ENCODE measurements around the gene RANGAP1. TPM values are rescaled to one million over a fixed set of nuclear protein-coding genes. Genes with fewer than 3 reads are reported as not detected.
"Not testable (repeated sequence)": the region's sequence is repeated elsewhere in the genome, so short reads cannot be mapped to it uniquely, and the experiment has no call there.

The RANGAP1 gene
- total and polyA plus RNA-seq, 5 donors from 2014 or later: 19.9 to 112 (median 24.2) TPM

DNA sequence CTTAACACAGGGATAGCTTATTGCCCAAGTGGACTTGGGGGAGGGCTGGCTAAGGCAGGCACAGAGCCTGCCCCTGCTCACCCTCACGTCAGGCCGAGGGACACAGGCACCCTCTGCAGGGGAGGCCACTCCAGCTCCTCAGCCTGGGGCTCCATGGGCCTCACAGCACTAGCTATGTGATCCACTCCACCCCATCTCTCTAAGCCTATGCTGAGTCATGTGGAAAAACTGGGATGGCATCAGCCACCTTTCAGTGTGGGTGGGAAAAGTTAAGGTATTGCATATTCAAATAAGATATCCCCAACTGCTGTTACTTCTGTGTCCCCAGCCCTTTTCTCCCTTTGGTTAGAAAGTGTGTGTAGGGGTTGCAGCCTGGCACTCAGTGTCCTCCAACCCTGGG lies 22.3 kb downstream of the RANGAP1 start:
- no peaks in the 10 kb centered on the region for H3K27me3 ChIP-seq (ENCODE audit: control insufficient read depth, insufficient read depth, low read length)
- H3K27ac Mint-ChIP-seq: no peak overlapping the region
- H3K4me1 ChIP-seq (ENCODE audit: control insufficient read depth, insufficient read depth, low read length, poor library complexity, severe bottlenecking): no peaks in the 10 kb centered on the region
- no peak overlapping the region for H3K4me3 ChIP-seq (ENCODE audit: low read depth, low read length)
- peaks cover 22% of the 10 kb centered on the region for H3K36me3 Mint-ChIP-seq
- no peaks in the 10 kb centered on the region for H3K9me3 ChIP-seq (ENCODE audit: control insufficient read depth in 2 of 2, low read length in 2 of 2)
- no peak overlapping the region for H3K4me3 Mint-ChIP-seq
- peaks cover 85% of the 10 kb centered on the region for H3K36me3 ChIP-seq (ENCODE audit: control insufficient read depth, insufficient read depth, low read length)
- H3K27ac ChIP-seq (ENCODE audit: insufficient read depth, low read length, poor library complexity, severe bottlenecking): no peak overlapping the region
- H3K9me3 Mint-ChIP-seq: peaks cover 0 to 2% (median 0%) of the 10 kb centered on the region in 7 donors
- no peaks in the 10 kb centered on the region for H3K27me3 Mint-ChIP-seq
- H3K4me1 Mint-ChIP-seq: peaks cover 0 to 9% (median 3%) of the 10 kb centered on the region in 4 donors
- DNase-seq: no peak
- no peak for ATAC-seq (ENCODE audit: low read depth in 2 of 2)

DNA sequence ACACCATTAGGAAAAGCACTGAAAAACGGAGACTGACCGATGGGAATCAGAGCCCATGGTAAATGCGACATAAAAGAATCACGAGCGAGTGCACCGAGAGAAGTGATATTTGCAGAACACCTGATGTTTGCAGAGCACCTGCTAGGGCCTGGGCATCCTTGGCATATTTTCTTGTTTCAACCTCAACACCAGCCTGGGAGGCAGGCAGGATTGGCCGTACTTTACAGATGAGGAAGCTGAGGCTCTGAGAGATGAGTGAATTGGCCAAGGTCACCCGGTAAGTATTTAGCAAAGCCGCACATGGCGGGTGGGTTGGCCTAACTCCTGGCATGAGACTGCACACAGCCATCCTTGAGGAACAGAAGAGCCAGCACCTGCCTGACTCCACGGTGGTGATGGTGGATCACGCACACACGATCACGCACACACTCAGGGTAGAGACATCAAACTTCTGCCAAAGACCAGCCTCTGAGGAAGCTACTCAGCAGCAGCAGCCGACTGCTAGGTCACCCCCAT lies 23.7 kb downstream of the RANGAP1 start:
- Mint-ChIP-seq H3K27me3 (no peaks in the 10 kb centered on the region), H3K36me3 (peaks cover 23% of the 10 kb centered on the region), H3K9me3 (peaks cover 0 to 2% (median 0%) of the 10 kb centered on the region in 7 donors), H3K4me1 (peaks cover 0 to 6% (median 3%) of the 10 kb centered on the region in 4 donors), H3K4me3 (no peak overlapping the region), H3K27ac (peak overlapping the region in 2 of 3 donors; percentile 58 to 65)
- no peaks in the 10 kb centered on the region for H3K4me1 ChIP-seq (ENCODE audit: control insufficient read depth, insufficient read depth, low read length, poor library complexity, severe bottlenecking)
- no peak for DNase-seq
- ATAC-seq (ENCODE audit: low read depth in 2 of 2): no peak
- H3K9me3 ChIP-seq (ENCODE audit: control insufficient read depth in 2 of 2, low read length in 2 of 2): no peaks in the 10 kb centered on the region
- H3K27ac ChIP-seq (ENCODE audit: insufficient read depth, low read length, poor library complexity, severe bottlenecking): no peak overlapping the region
- no peaks in the 10 kb centered on the region for H3K27me3 ChIP-seq (ENCODE audit: control insufficient read depth, insufficient read depth, low read length)
- H3K36me3 ChIP-seq (ENCODE audit: control insufficient read depth, insufficient read depth, low read length): peaks cover 80% of the 10 kb centered on the region
- no peak overlapping the region for H3K4me3 ChIP-seq (ENCODE audit: low read depth, low read length)

DNA sequence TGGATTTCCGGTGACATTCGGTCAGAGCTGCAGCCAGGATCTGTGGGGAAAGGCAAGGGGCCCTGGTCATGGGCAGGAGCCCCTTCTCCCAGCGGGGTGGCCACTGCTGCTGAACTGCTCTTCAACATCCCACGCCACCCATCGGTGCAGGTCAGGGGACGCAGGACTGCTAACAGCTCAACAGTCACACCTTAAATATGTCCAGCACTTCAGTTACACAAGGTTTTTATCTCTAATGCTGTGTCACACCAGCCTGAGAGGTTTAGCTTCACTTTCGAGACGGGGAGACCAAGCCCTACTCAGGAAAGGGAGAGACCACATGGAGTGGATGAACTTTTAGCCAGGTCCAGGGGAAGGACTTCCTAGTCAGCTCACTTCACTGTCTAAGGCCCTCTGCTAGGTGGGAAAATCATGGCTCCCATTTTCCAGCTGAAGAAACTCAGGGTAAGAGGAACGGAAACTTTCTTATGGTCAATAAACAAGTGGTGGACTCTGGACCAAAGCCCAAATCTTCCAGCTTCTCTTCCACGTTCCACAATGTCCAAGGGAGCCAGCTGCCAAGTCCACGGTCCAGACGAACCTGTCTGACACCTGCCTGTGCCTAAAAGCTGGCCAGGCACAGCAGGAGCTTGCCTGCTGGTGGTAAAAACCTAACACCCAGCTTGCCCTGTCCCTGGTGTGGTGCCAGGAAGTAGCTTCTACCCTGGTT lies 24.3 kb downstream of the RANGAP1 start:
- H3K9me3 Mint-ChIP-seq: peaks cover 0 to 2% (median 0%) of the 10 kb centered on the region in 7 donors
- H3K36me3 Mint-ChIP-seq: peaks cover 24% of the 10 kb centered on the region
- DNase-seq: no peak
- Histone ChIP-seq H3K9me3 (ENCODE audit: control insufficient read depth in 2 of 2, low read length in 2 of 2) (no peaks in the 10 kb centered on the region), H3K4me3 (ENCODE audit: low read depth, low read length) (no peak overlapping the region), H3K4me1 (ENCODE audit: control insufficient read depth, insufficient read depth, low read length, poor library complexity, severe bottlenecking) (no peaks in the 10 kb centered on the region), H3K36me3 (ENCODE audit: control insufficient read depth, insufficient read depth, low read length) (peaks cover 83% of the 10 kb centered on the region), H3K27me3 (ENCODE audit: control insufficient read depth, insufficient read depth, low read length) (no peaks in the 10 kb centered on the region), H3K27ac (ENCODE audit: insufficient read depth, low read length, poor library complexity, severe bottlenecking) (no peak overlapping the region)
- H3K27ac Mint-ChIP-seq: peak overlapping the region in 2 of 3 donors; percentile 56 to 65
- H3K27me3 Mint-ChIP-seq: no peaks in the 10 kb centered on the region
- H3K4me1 Mint-ChIP-seq: peaks cover 0 to 6% (median 3%) of the 10 kb centered on the region in 4 donors
- no peak overlapping the region for H3K4me3 Mint-ChIP-seq
- no peak for ATAC-seq (ENCODE audit: low read depth in 2 of 2)

DNA sequence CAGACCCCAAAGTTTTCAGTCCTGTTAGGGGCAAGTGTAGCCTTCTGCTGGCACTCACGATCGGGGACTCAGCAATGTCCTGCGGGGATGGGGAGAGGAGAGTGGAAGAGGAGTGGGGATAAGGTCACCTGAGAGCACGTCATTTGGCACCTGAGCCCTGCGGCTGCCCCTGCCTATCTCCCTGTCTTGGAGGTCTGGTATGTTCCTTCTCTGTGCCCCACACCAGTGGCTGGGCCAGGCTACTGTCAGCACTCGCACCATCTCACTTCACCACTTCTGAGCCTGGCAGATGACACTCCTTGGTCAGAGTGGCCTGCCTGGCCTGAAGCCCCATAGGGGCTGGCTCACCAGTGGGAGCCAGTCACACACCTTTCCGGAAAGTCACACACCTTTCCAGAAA lies 25.1 kb downstream of the RANGAP1 start:
- Histone ChIP-seq H3K4me1 (ENCODE audit: control insufficient read depth, insufficient read depth, low read length, poor library complexity, severe bottlenecking) (no peaks in the 10 kb centered on the region), H3K36me3 (ENCODE audit: control insufficient read depth, insufficient read depth, low read length) (peaks cover 84% of the 10 kb centered on the region), H3K27me3 (ENCODE audit: control insufficient read depth, insufficient read depth, low read length) (no peaks in the 10 kb centered on the region), H3K9me3 (ENCODE audit: control insufficient read depth in 2 of 2, low read length in 2 of 2) (no peaks in the 10 kb centered on the region), H3K27ac (ENCODE audit: insufficient read depth, low read length, poor library complexity, severe bottlenecking) (no peak overlapping the region), H3K4me3 (ENCODE audit: low read depth, low read length) (no peak overlapping the region)
- ATAC-seq (ENCODE audit: low read depth in 2 of 2): no peak
- H3K36me3 Mint-ChIP-seq: peaks cover 21% of the 10 kb centered on the region
- no peak overlapping the region for H3K4me3 Mint-ChIP-seq
- no peak for DNase-seq
- no peak overlapping the region for H3K27ac Mint-ChIP-seq
- H3K9me3 Mint-ChIP-seq: peaks cover 0 to 2% (median 0%) of the 10 kb centered on the region in 7 donors
- no peaks in the 10 kb centered on the region for H3K27me3 Mint-ChIP-seq
- peaks cover 0 to 4% (median 2%) of the 10 kb centered on the region in 4 donors for H3K4me1 Mint-ChIP-seq

DNA sequence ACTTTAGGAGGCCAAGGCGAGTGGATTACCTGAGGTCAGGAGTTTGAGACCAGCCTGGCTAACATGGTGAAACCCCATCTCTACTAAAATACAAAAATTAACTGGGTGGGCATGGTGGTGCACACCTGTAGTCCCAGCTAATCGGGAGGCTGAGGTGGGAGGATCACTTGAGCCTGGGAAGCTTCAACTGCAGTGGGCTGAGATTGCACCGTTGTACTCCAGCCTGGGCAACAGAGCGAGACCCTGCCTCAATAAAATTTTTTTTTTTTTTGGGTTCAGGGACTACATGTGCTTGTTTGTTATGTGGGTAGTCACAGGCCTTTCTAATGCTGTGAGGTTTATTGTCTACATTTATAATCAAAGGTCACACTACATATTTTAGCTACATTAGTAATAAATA lies 26.2 kb downstream of the RANGAP1 start:
- not testable (repeated sequence) for H3K4me1 Mint-ChIP-seq, DNase-seq
- peaks cover 15% of the 10 kb centered on the region for H3K36me3 Mint-ChIP-seq

DNA sequence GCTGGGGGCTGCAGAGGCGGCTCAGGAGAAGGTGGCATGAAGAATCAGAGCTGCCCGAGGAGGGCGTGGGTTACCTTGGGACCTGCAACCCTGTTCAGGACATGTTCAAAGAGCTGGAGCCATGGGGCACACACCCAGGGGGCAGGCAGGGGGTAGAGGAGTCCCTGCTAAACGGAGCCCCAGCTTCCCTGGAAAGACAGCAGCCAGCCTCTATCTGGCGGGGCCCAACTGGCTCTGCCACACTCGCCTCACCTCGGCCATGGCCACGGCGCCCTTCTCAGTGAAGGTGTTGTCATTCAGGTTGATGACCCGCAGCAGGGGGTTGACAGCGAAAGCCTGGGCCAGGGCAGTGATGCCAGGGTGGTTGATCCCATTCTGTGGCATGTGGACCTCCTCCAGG lies 28.3 kb downstream of the RANGAP1 start:
- ATAC-seq (ENCODE audit: low read depth in 2 of 2) (no peak), DNase-seq (no peak)
- Histone ChIP-seq H3K4me1 (ENCODE audit: control insufficient read depth, insufficient read depth, low read length, poor library complexity, severe bottlenecking) (no peaks in the 10 kb centered on the region), H3K27me3 (ENCODE audit: control insufficient read depth, insufficient read depth, low read length) (no peaks in the 10 kb centered on the region), H3K4me3 (ENCODE audit: low read depth, low read length) (no peak overlapping the region), H3K36me3 (ENCODE audit: control insufficient read depth, insufficient read depth, low read length) (peaks cover 82% of the 10 kb centered on the region), H3K27ac (ENCODE audit: insufficient read depth, low read length, poor library complexity, severe bottlenecking) (no peak overlapping the region), H3K9me3 (ENCODE audit: control insufficient read depth in 2 of 2, low read length in 2 of 2) (no peaks in the 10 kb centered on the region)
- Mint-ChIP-seq H3K9me3 (no peaks in the 10 kb centered on the region), H3K27ac (no peak overlapping the region), H3K4me1 (no peaks in the 10 kb centered on the region), H3K36me3 (peaks cover 14% of the 10 kb centered on the region), H3K27me3 (no peaks in the 10 kb centered on the region), H3K4me3 (no peak overlapping the region)

More for the DNA sequence above, 26.2 kb downstream of the RANGAP1 start:
- H3K27me3 ChIP-seq (ENCODE audit: control insufficient read depth, insufficient read depth, low read length); H3K27me3 Mint-ChIP-seq; H3K9me3 Mint-ChIP-seq; ATAC-seq (ENCODE audit: low read depth in 2 of 2); H3K9me3 ChIP-seq (ENCODE audit: control insufficient read depth in 2 of 2, low read length in 2 of 2); H3K4me3 Mint-ChIP-seq; H3K4me3 ChIP-seq (ENCODE audit: low read depth, low read length); H3K4me1 ChIP-seq (ENCODE audit: control insufficient read depth, insufficient read depth, low read length, poor library complexity, severe bottlenecking); H3K27ac Mint-ChIP-seq; H3K27ac ChIP-seq (ENCODE audit: insufficient read depth, low read length, poor library complexity, severe bottlenecking): not testable (repeated sequence)
- H3K36me3 ChIP-seq (ENCODE audit: control insufficient read depth, insufficient read depth, low read length): peaks cover 85% of the 10 kb centered on the region

DNA sequence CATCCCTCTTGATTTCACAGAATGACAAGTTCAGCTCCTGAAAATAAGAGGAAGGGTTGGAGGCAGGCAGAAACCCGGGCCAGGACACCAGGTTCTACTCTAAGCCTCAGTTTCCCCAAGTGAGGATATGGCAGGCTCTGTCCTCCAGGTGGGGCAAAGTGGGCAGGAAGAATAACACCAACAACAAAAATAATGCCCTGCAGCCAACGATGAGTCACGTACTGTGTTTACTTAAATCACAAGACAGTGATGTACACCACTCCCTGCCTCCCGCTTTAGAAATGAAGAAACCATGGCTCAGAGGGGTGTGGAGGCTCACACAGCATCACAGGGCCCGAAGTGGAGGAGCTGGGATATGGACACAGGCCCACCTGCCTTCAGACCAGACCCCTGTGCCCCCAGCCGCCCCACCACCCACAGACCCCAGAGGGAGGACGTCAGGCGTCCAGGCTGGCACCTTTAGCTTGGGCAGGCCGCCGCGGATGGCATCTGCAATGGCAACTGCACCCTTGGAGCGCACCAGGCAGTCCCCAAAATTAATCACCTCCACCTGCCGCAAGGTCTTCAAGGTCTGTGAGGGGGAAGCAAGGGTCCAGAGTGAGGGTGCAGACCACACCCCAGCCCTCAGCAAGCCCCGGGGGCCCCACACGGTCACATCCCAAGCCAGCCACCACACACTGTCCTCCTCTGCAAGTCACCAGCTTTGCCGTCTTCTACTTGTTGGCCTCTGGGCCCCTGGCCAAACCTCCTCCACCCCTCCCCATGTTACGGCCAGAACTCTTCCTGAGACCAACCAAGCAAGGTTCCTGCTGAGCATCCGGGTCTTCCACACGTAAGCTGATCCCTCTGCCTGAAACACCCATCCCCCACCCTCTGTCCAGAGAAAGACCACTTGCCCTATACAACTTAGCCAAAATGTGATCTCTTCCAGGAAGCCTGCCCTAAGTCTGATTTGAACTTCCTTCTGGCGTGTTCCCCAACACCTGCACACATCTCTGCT lies 29.4 kb downstream of the RANGAP1 start:
- ATAC-seq (ENCODE audit: low read depth in 2 of 2): no peak
- H3K9me3 Mint-ChIP-seq: no peaks in the 10 kb centered on the region
- peaks cover 79% of the 10 kb centered on the region for H3K36me3 ChIP-seq (ENCODE audit: control insufficient read depth, insufficient read depth, low read length)
- peaks cover 16% of the 10 kb centered on the region for H3K36me3 Mint-ChIP-seq
- no peaks in the 10 kb centered on the region for H3K4me1 Mint-ChIP-seq
- H3K9me3 ChIP-seq (ENCODE audit: control insufficient read depth in 2 of 2, low read length in 2 of 2): no peaks in the 10 kb centered on the region
- H3K27ac ChIP-seq (ENCODE audit: insufficient read depth, low read length, poor library complexity, severe bottlenecking): no peak overlapping the region
- no peak for DNase-seq
- no peak overlapping the region for H3K4me3 Mint-ChIP-seq
- H3K4me1 ChIP-seq (ENCODE audit: control insufficient read depth, insufficient read depth, low read length, poor library complexity, severe bottlenecking): no peaks in the 10 kb centered on the region
- H3K27me3 Mint-ChIP-seq: no peaks in the 10 kb centered on the region
- H3K27ac Mint-ChIP-seq: peak overlapping the region in 1 of 3 donors; percentile 7
- H3K27me3 ChIP-seq (ENCODE audit: control insufficient read depth, insufficient read depth, low read length): no peaks in the 10 kb centered on the region
- no peak overlapping the region for H3K4me3 ChIP-seq (ENCODE audit: low read depth, low read length)

Data from CD4-positive, CD25-positive, alpha-beta regulatory T cell (primary cell).